ENCODE results near the gene MAP2K2. TPM values are rescaled to one million over a fixed set of nuclear protein-coding genes. Genes with fewer than 3 reads are reported as not detected.

The MAP2K2 gene
- polyA plus RNA-seq, 3 donors: 30.5 to 94.5 (median 40.2) TPM

- 96% methylated on average over 13 of the region's 22 CpGs for WGBS (ENCODE audit: insufficient coverage)
- Histone ChIP-seq H2AFZ (ENCODE audit: insufficient read depth, low read depth, low read length, poor library complexity, severe bottlenecking) (no peak overlapping the region), H3K4me2 (replicated peaks; ENCODE audit: extremely low read depth, low read length, poor library complexity, severe bottlenecking) (no peak overlapping the region), H3K4me3 (replicated peaks in 1 of 3; ENCODE audit: low read depth in 2 of 3, low read length in 3 of 3) (no peak overlapping the region), H3K27me3 (ENCODE audit: control insufficient read depth in 2 of 2, insufficient read depth in 2 of 2, low read length in 2 of 2) (no peaks in the 10 kb centered on the region), H3K27ac (ENCODE audit: low read depth in 1 of 2, low read length in 2 of 2) (peak overlapping the region in 1 of 2 donors; percentile 36), H4K20me1 (ENCODE audit: insufficient read depth, low read length) (peaks cover 22% of the 10 kb centered on the region), H3K36me3 (replicated peaks in 1 of 2; ENCODE audit: control insufficient read depth in 1 of 2, insufficient read depth in 2 of 2, low read length in 2 of 2) (peaks cover 54 to 75% of the 10 kb centered on the region in 2 donors), H3K4me1 (ENCODE audit: control insufficient read depth in 1 of 2, insufficient read depth in 2 of 2, low read length in 2 of 2) (peaks cover 24 to 29% of the 10 kb centered on the region in 2 donors), H3K9me3 (replicated peaks in 1 of 2; ENCODE audit: control insufficient read depth in 1 of 2, insufficient read depth in 1 of 2, low read length in 2 of 2) (no peaks in the 10 kb centered on the region), H3K9ac (ENCODE audit: insufficient read depth, low read length, poor library complexity, severe bottlenecking) (no peak overlapping the region), H3K79me2 (ENCODE audit: insufficient read depth, low read length) (peaks cover 33% of the 10 kb centered on the region)
- no peak for TF ChIP-seq CTCF (IDR thresholded peaks at IDR 0.05)
- no peak for DNase-seq
- H3K9me3 Mint-ChIP-seq: peaks cover 0 to 2% (median 0%) of the 10 kb centered on the region in 7 donors
- H3K27ac Mint-ChIP-seq: peak overlapping the region in 6 of 7 donors; percentile 1 to 76 (median 54)
- H3K4me1 Mint-ChIP-seq: peaks cover 30% of the 10 kb centered on the region
- no peaks in the 10 kb centered on the region for H3K27me3 Mint-ChIP-seq (ENCODE audit: low read depth in 3 of 3)
- intact Hi-C loops (cut with micrococcal nuclease): no loop called here
- no peak overlapping the region for H3K4me3 Mint-ChIP-seq
- H3K36me3 Mint-ChIP-seq: peaks cover 60 to 83% of the 10 kb centered on the region in 2 donors
Measured at GRCh38 chr19:4113398-4114088, 10.4 kb downstream of the MAP2K2 start.

GRCh38 chr19:4112367-4112766 is 11.6 kb downstream of the MAP2K2 start:
- Histone ChIP-seq H3K27ac (ENCODE audit: low read depth in 1 of 2, low read length in 2 of 2) (no peak overlapping the region), H3K4me3 (replicated peaks in 1 of 3; ENCODE audit: low read depth in 2 of 3, low read length in 3 of 3) (no peak overlapping the region), H3K79me2 (ENCODE audit: insufficient read depth, low read length) (peaks cover 23% of the 10 kb centered on the region), H3K9me3 (replicated peaks in 1 of 2; ENCODE audit: control insufficient read depth in 1 of 2, insufficient read depth in 1 of 2, low read length in 2 of 2) (no peaks in the 10 kb centered on the region), H3K27me3 (ENCODE audit: control insufficient read depth in 2 of 2, insufficient read depth in 2 of 2, low read length in 2 of 2) (no peaks in the 10 kb centered on the region), H3K9ac (ENCODE audit: insufficient read depth, low read length, poor library complexity, severe bottlenecking) (no peak overlapping the region), H3K4me1 (ENCODE audit: control insufficient read depth in 1 of 2, insufficient read depth in 2 of 2, low read length in 2 of 2) (peaks cover 25 to 30% of the 10 kb centered on the region in 2 donors), H2AFZ (ENCODE audit: insufficient read depth, low read depth, low read length, poor library complexity, severe bottlenecking) (no peak overlapping the region), H4K20me1 (ENCODE audit: insufficient read depth, low read length) (peaks cover 17% of the 10 kb centered on the region), H3K4me2 (replicated peaks; ENCODE audit: extremely low read depth, low read length, poor library complexity, severe bottlenecking) (no peak overlapping the region), H3K36me3 (replicated peaks in 1 of 2; ENCODE audit: control insufficient read depth in 1 of 2, insufficient read depth in 2 of 2, low read length in 2 of 2) (peaks cover 53 to 72% of the 10 kb centered on the region in 2 donors)
- no peak for TF ChIP-seq CTCF (IDR thresholded peaks at IDR 0.05)
- H3K27ac Mint-ChIP-seq: peak overlapping the region in 1 of 7 donors; percentile 60
- no peaks in the 10 kb centered on the region for H3K27me3 Mint-ChIP-seq (ENCODE audit: low read depth in 3 of 3)
- WGBS (ENCODE audit: insufficient coverage): over 99% methylated on average over 15 of the region's 17 CpGs
- H3K4me3 Mint-ChIP-seq: no peak overlapping the region
- peaks cover 58 to 83% of the 10 kb centered on the region in 2 donors for H3K36me3 Mint-ChIP-seq
- intact Hi-C loops (cut with micrococcal nuclease): no loop called here
- no peak for DNase-seq
- peaks cover 32% of the 10 kb centered on the region for H3K4me1 Mint-ChIP-seq
- H3K9me3 Mint-ChIP-seq: peaks cover 0 to 2% (median 0%) of the 10 kb centered on the region in 7 donors

All from CD14-positive monocyte (primary cell).